SIG-M5 treated with dmso at 0.1 percent for 504 hours (cell line): Measurements from ENCODE around the gene LAMB4.

Experiments
- DNase-seq: peaks from one replicate; lab custom pipeline; 2025; ENCODE audit not compliant: unreplicated experiment; lab: John Stamatoyannopoulos, UW

LAMB4 gene

GRCh38 chr7:108143658-108144420 lies 13.7 kb upstream of the LAMB4 start:
- DNase-seq, result no peak

GRCh38 chr7:108142675-108143259 lies 12.6 kb upstream of the LAMB4 start:
- DNase-seq, result no peak

- DNase-seq, result no peak
Measured at GRCh38 chr7:108142180-108142579, 12.0 kb upstream of the LAMB4 start.

- DNase-seq, result no peak
Measured at GRCh38 chr7:108140671-108141070, 10.5 kb upstream of the LAMB4 start.

GRCh38 chr7:108138911-108139310 lies 8.8 kb upstream of the LAMB4 start:
- no peak for DNase-seq

GRCh38 chr7:108137993-108138392 lies 7.8 kb upstream of the LAMB4 start:
- no peak for DNase-seq

GRCh38 chr7:108137040-108137439 lies 6.9 kb upstream of the LAMB4 start:
- DNase-seq, result no peak

- no peak for DNase-seq
Measured at GRCh38 chr7:108136191-108136688, 6.1 kb upstream of the LAMB4 start.

- peak; percentile 55 for DNase-seq
Measured at GRCh38 chr7:108135446-108136190, 5.5 kb upstream of the LAMB4 start.

GRCh38 chr7:108134486-108134885 lies 4.3 kb upstream of the LAMB4 start:
- DNase-seq, result no peak

- DNase-seq, result no peak
Measured at GRCh38 chr7:108132551-108133265, 2.5 kb upstream of the LAMB4 start.

GRCh38 chr7:108129018-108129965 lies 869 bp downstream of the LAMB4 start:
- DNase-seq, result no peak

GRCh38 chr7:108128514-108128913 lies 1.6 kb downstream of the LAMB4 start:
- DNase-seq, result no peak

GRCh38 chr7:108127461-108127860 lies 2.7 kb downstream of the LAMB4 start:
- no peak for DNase-seq

- DNase-seq, result no peak
Measured at GRCh38 chr7:108124820-108125219, 5.3 kb downstream of the LAMB4 start.

GRCh38 chr7:108122181-108122580 lies 8.0 kb downstream of the LAMB4 start:
- DNase-seq, result no peak

- DNase-seq, result no peak
Measured at GRCh38 chr7:108120933-108121332, 9.2 kb downstream of the LAMB4 start.

GRCh38 chr7:108120196-108120595 lies 10.0 kb downstream of the LAMB4 start:
- no peak for DNase-seq

- no peak for DNase-seq
Measured at GRCh38 chr7:108118959-108119358, 11.2 kb downstream of the LAMB4 start.
